IMR-90 (cell line): Measurements from ENCODE around the gene CARD19.
A peak's percentile ranks its signal among the peaks of the same experiment; 100 is the strongest.

ENCODE experiments used
- RFX5 ChIP-seq: IDR thresholded peaks from 2 replicates; pipeline ENCODE4 v1.8.0; 2012; ENCODE audit warnings: low read depth, mild to moderate bottlenecking, low read length, moderate library complexity
- TF ChIP-seq, protein P1 (sequence below): conservative IDR thresholded peaks from 2 replicates; pipeline ENCODE4 v1.5.1; 2012; ENCODE audit warnings: mild to moderate bottlenecking, low read depth, low read length, improper control_type of control experiment
- TF ChIP-seq, protein P2 (sequence below): fragments of 150-350 bp; IDR thresholded peaks from 2 replicates; pipeline ENCODE4 v1.6.1; 2017; ENCODE audit warnings: mild to moderate bottlenecking, antibody characterized with exemption, low read length, low read depth

DNA sequence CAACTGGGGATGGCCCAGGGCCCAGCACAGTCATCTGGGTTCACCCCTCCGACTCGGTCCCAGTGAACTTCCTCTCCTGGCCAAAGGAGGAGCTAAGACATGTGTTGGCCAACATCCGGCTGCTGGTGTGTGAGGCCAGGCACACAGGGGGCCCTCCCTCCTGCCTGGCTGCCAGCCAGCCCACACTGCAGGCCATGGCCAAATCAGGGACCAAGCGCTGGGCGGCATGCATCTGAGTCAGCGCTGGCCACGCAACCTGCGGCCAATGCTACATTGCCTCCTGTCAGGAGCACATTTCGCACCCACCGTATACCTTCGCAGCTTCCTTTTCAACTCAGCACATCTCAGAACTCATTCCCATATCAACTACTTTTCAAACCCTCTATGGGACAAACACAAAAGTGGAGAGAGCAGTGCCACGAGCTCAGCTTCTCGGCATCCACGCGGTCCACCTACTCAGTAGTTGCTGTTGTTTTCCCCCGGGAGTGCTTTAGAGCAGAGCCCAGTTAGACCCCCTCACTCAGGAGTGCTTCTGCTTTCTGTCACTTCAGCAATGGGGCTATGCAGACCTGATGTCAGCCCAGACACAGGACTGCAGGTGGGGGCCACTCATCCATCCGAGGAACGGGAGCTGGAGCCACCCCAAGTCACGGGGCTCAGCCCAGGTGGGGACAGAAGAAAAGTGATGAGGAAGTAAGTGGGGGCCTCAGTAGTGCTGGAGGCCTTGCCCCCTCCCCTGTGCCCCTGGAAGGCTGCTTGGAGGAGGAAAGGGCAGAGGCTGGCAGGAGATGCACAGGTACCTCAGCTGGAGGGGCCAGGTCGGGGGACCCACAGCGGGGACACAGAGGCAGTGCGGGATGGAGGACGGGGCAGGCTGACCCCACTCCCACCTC is 24.2 kb downstream of the CARD19 start:
- TF ChIP-seq, protein P1, sequence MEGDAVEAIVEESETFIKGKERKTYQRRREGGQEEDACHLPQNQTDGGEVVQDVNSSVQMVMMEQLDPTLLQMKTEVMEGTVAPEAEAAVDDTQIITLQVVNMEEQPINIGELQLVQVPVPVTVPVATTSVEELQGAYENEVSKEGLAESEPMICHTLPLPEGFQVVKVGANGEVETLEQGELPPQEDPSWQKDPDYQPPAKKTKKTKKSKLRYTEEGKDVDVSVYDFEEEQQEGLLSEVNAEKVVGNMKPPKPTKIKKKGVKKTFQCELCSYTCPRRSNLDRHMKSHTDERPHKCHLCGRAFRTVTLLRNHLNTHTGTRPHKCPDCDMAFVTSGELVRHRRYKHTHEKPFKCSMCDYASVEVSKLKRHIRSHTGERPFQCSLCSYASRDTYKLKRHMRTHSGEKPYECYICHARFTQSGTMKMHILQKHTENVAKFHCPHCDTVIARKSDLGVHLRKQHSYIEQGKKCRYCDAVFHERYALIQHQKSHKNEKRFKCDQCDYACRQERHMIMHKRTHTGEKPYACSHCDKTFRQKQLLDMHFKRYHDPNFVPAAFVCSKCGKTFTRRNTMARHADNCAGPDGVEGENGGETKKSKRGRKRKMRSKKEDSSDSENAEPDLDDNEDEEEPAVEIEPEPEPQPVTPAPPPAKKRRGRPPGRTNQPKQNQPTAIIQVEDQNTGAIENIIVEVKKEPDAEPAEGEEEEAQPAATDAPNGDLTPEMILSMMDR: peak; percentile 50
- TF ChIP-seq RFX5: no peak
- TF ChIP-seq, protein P2, sequence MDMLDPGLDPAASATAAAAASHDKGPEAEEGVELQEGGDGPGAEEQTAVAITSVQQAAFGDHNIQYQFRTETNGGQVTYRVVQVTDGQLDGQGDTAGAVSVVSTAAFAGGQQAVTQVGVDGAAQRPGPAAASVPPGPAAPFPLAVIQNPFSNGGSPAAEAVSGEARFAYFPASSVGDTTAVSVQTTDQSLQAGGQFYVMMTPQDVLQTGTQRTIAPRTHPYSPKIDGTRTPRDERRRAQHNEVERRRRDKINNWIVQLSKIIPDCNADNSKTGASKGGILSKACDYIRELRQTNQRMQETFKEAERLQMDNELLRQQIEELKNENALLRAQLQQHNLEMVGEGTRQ: no peak
